HepG2 (cell line): ENCODE results near the gene BCL11B. TPM values are rescaled to one million over a fixed set of nuclear protein-coding genes. Genes with fewer than 3 reads are reported as not detected.

Experiments
- BCL6 ChIP-seq: IDR thresholded peaks from 2 replicates; pipeline ENCODE4 v1.6.1; 2016; ENCODE audit warnings: missing genetic modification reagents, missing compliant biosample characterization
- CEBPB ChIP-seq: IDR thresholded peaks from 2 replicates; pipeline ENCODE4 v1.6.1; 2011; ENCODE audit warnings: low read depth, low read length, improper control_type of control experiment, borderline replicate concordance
- CHD2 ChIP-seq: IDR thresholded peaks from 2 replicates; pipeline ENCODE4 v1.6.1; 2011; ENCODE audit warnings: low read depth, low read length, improper control_type of control experiment
- DR1 ChIP-seq: sonication (generic); formaldehyde crosslinking; IDR thresholded peaks from 2 replicates; pipeline ENCODE4 v1.8.0; 2021; ENCODE audit warnings: mild to moderate bottlenecking, missing genetic modification reagents, inconsistent platforms
- HMGA1 ChIP-seq: sonication (generic); formaldehyde crosslinking; conservative IDR thresholded peaks from 2 replicates; pipeline ENCODE4 v1.4.0; 2020; ENCODE audit warnings: missing genetic modification reagents
- HOXD1 ChIP-seq: sonication (generic); formaldehyde crosslinking; IDR thresholded peaks from 2 replicates; pipeline ENCODE4 v1.5.0; 2020; ENCODE audit warnings: missing genetic modification reagents
- NFKB2 ChIP-seq: sonication (generic); formaldehyde crosslinking; IDR thresholded peaks from 2 replicates; pipeline ENCODE4 v1.4.0; 2020; ENCODE audit warnings: missing genetic modification reagents, borderline replicate concordance
- PLSCR1 ChIP-seq: sonication (generic); formaldehyde crosslinking; IDR thresholded peaks from 2 replicates; pipeline ENCODE4 v1.5.0; 2020; ENCODE audit warnings: missing genetic modification reagents, mild to moderate bottlenecking, borderline replicate concordance
- PPARG ChIP-seq: conservative IDR thresholded peaks from 2 replicates; pipeline ENCODE4 v1.6.1; 2016; ENCODE audit warnings: missing biosample characterization, missing genetic modification reagents
- SNAI1 ChIP-seq: sonication (generic); formaldehyde crosslinking; IDR thresholded peaks from 2 replicates; pipeline ENCODE4 v1.5.0; 2020; ENCODE audit warnings: mild to moderate bottlenecking, missing genetic modification reagents, borderline replicate concordance
- SP140L ChIP-seq: sonication (generic); formaldehyde crosslinking; IDR thresholded peaks from 2 replicates; pipeline ENCODE4 v1.4.0; 2020; ENCODE audit warnings: missing genetic modification reagents, borderline replicate concordance
- ZKSCAN1 ChIP-seq: fragments of 150-350 bp; IDR thresholded peaks from 2 replicates; pipeline ENCODE4 v1.6.1; 2014; ENCODE audit warnings: low read length
- ZNF205 ChIP-seq: IDR thresholded peaks from 2 replicates; pipeline ENCODE4 v1.6.1; 2018; ENCODE audit warnings: missing biosample characterization, missing genetic modification reagents
- ZNF34 ChIP-seq: sonication (generic); formaldehyde crosslinking; IDR thresholded peaks from 2 replicates; pipeline ENCODE4 v1.4.0; 2020; ENCODE audit warnings: mild to moderate bottlenecking, missing genetic modification reagents, borderline replicate concordance
- ZNF484 ChIP-seq: sonication (generic); formaldehyde crosslinking; IDR thresholded peaks from 2 replicates; pipeline ENCODE4 v1.5.1; 2020; ENCODE audit warnings: mild to moderate bottlenecking, low read depth, missing genetic modification reagents, borderline replicate concordance
- ZNF704 ChIP-seq: sonication (generic); formaldehyde crosslinking; IDR thresholded peaks from 2 replicates; pipeline ENCODE4 v1.8.1; 2023; ENCODE audit warnings: mild to moderate bottlenecking, inconsistent platforms, moderate library complexity, missing genetic modification reagents, borderline replicate concordance
- ZNF709 ChIP-seq: sonication (generic); formaldehyde crosslinking; IDR thresholded peaks from 2 replicates; pipeline ENCODE4 v1.5.0; 2020; ENCODE audit warnings: mild to moderate bottlenecking, missing genetic modification reagents
- polyA plus RNA-seq, 8 experiments: library from polyadenylated mRNA; depleted of rRNA in 3 of 8; stranded (reverse) in 7 of 8; unstranded in 1 of 8; fragments of >200 nt; fragmentation: Illumina TruSeq in 4 of 8; extraction: Trizol in 4 of 8; gene quantifications; 2 replicates each; pipeline versions ENCODE4 v1.2.1 to v1.2.3, GENCODE V29; 2011 to 2016; ENCODE audit warnings: low read depth in 4 of 8, missing spikeins in 1 of 8, mixed read lengths in 1 of 8; ENCODE audit not compliant: insufficient read depth in 1 of 8
- total RNA-seq, 5 experiments: library from RNA; depleted of rRNA; stranded (reverse); fragments of >200 nt; fragmentation: Illumina TruSeq; extraction: Trizol; gene quantifications; 2 replicates each; pipeline ENCODE4 v1.2.3, GENCODE V29; 2016; ENCODE audit warnings: low read depth in 1 of 5
- TF ChIP-seq, protein P1 (sequence below): sonication (generic); formaldehyde crosslinking; IDR thresholded peaks from 2 replicates; pipeline ENCODE4 v1.9.0; 2021; ENCODE audit warnings: missing genetic modification reagents, borderline replicate concordance
- TF ChIP-seq, protein P2 (sequence below): sonication (generic); formaldehyde crosslinking; IDR thresholded peaks from 2 replicates; pipeline ENCODE4 v1.4.0; 2020; ENCODE audit warnings: missing genetic modification reagents
- TF ChIP-seq, protein P3 (sequence below): sonication (generic); formaldehyde crosslinking; IDR thresholded peaks from 2 replicates; pipeline ENCODE4 v1.4.0; 2020; ENCODE audit warnings: mild to moderate bottlenecking, low read depth, missing genetic modification reagents
- TF ChIP-seq, protein P4 (sequence below): sonication (generic); formaldehyde crosslinking; IDR thresholded peaks from 2 replicates; pipeline ENCODE4 v1.4.0; 2020; ENCODE audit warnings: missing genetic modification reagents, borderline replicate concordance

Gene BCL11B
- total and polyA plus RNA-seq, 2 of the 13 experiments (the other 11 are each of a cell fraction or from before 2014, with no cell fraction given): not detected

- TF ChIP-seq ZNF34 (CRISPR knock-in tag) (no peak), PPARG (peak; percentile 78), CEBPB (no peak), HMGA1 (CRISPR knock-in tag) (no peak), ZNF484 (CRISPR knock-in tag) (no peak), BCL6 (CRISPR knock-in tag) (peak; percentile 55; the same call in 1 of the 2 replicates), SP140L (CRISPR knock-in tag) (no peak), NFKB2 (CRISPR knock-in tag) (no peak), ZNF205 (CRISPR knock-in tag) (no peak), DR1 (CRISPR knock-in tag) (no peak), PLSCR1 (CRISPR knock-in tag) (no peak), CHD2 (no peak), ZNF704 (no peak), SNAI1 (no peak), ZNF709 (no peak), ZKSCAN1 (no peak), HOXD1 (CRISPR knock-in tag) (0 out of 2 replicates have a peak, but pooled peaks have one; percentile 34)
- TF ChIP-seq, protein P1, sequence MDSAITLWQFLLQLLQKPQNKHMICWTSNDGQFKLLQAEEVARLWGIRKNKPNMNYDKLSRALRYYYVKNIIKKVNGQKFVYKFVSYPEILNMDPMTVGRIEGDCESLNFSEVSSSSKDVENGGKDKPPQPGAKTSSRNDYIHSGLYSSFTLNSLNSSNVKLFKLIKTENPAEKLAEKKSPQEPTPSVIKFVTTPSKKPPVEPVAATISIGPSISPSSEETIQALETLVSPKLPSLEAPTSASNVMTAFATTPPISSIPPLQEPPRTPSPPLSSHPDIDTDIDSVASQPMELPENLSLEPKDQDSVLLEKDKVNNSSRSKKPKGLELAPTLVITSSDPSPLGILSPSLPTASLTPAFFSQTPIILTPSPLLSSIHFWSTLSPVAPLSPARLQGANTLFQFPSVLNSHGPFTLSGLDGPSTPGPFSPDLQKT (CRISPR knock-in tag): no peak
- TF ChIP-seq, protein P2, sequence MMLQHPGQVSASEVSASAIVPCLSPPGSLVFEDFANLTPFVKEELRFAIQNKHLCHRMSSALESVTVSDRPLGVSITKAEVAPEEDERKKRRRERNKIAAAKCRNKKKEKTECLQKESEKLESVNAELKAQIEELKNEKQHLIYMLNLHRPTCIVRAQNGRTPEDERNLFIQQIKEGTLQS: no peak
- TF ChIP-seq, protein P3, sequence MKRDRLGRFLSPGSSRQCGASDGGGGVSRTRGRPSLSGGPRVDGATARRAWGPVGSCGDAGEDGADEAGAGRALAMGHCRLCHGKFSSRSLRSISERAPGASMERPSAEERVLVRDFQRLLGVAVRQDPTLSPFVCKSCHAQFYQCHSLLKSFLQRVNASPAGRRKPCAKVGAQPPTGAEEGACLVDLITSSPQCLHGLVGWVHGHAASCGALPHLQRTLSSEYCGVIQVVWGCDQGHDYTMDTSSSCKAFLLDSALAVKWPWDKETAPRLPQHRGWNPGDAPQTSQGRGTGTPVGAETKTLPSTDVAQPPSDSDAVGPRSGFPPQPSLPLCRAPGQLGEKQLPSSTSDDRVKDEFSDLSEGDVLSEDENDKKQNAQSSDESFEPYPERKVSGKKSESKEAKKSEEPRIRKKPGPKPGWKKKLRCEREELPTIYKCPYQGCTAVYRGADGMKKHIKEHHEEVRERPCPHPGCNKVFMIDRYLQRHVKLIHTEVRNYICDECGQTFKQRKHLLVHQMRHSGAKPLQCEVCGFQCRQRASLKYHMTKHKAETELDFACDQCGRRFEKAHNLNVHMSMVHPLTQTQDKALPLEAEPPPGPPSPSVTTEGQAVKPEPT: no peak
- TF ChIP-seq, protein P4, sequence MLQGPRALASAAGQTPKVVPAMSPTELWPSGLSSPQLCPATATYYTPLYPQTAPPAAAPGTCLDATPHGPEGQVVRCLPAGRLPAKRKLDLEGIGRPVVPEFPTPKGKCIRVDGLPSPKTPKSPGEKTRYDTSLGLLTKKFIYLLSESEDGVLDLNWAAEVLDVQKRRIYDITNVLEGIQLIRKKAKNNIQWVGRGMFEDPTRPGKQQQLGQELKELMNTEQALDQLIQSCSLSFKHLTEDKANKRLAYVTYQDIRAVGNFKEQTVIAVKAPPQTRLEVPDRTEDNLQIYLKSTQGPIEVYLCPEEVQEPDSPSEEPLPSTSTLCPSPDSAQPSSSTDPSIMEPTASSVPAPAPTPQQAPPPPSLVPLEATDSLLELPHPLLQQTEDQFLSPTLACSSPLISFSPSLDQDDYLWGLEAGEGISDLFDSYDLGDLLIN: no peak
Observed at GRCh38 chr14:99316281-99317163, 44.5 kb upstream of the BCL11B start (continued).
